NCI-H2029 treated with DMSO at 0.1 percent for 48 hours (cell line): Measurements from ENCODE around the gene RSF1.

Experiments used
- DNase-seq: peaks from one replicate; lab custom pipeline; 2025; lab: John Stamatoyannopoulos, UW

RSF1 gene

DNA sequence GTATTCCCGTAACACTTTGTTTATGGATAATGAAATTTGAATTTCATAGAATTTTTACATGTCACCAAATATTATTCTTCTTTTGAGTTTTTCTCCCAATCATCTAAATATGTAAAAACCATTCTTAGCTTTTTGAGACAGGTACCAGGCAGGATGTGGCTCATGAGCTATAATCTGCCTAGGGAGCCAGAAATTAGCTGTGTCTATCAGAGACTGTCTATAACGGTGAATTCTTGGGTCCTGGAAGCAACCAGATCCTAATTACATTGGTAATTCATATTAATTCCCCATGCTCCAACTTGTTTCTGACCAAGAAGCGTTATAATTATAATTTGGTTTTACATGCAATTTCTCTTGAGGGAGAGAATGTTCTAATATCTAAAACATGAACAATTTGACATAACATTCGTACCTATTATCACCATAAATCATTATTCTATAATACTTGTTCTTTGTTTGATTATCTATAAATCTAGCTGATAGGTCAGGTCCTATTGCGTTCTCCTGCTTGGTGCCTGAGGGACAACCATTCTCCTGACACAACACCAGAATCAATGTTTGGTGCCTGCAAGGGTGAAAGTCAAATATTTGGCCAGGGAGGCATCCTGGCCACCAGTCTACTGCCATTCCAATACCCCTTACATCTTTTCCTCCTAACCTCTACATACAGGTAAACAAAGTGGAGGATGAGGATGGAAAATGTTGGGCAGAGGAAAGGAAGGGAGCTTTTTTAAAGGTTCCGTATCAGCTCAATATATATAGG, 69.9 kb downstream of the RSF1 start:
- DNase-seq, result no peak

DNA sequence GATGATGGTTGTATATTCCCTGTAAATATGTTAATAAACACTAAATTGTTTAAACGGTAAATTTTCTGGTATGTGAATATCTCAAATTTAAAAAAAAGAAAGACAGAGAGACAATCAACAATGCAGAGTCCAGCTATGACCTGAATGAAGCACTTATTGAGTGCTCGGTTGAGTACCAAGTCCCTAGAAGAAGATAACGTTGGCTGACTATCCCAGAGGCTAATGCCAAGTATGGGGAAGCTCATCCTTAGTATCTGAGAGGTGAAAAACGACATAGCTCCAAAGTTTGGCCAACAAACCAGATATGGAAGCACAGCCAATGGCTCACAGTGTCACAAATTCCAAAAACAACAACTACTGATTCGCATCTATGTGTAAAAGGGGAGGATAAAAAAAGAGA, 71.3 kb downstream of the RSF1 start:
- DNase-seq, result no peak

DNA sequence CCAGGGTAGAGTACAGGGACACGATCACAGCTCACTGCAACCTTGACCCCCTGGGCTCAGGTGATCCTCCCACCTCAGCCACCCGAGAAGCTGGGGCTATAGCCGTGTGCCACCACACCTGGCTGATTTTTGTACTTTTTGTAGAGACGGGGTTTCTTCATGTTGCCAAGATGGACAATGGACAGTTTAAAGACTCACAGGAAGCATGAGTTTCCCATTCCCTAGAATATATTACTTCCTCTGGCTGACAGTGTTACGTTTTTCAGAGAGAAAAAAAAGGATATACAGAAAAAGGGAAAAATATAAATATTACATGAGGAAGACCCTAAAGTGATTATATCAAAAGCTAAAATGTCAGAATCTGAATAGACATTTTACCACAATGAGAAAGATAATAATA, 72.3 kb downstream of the RSF1 start:
- no peak for DNase-seq

DNA sequence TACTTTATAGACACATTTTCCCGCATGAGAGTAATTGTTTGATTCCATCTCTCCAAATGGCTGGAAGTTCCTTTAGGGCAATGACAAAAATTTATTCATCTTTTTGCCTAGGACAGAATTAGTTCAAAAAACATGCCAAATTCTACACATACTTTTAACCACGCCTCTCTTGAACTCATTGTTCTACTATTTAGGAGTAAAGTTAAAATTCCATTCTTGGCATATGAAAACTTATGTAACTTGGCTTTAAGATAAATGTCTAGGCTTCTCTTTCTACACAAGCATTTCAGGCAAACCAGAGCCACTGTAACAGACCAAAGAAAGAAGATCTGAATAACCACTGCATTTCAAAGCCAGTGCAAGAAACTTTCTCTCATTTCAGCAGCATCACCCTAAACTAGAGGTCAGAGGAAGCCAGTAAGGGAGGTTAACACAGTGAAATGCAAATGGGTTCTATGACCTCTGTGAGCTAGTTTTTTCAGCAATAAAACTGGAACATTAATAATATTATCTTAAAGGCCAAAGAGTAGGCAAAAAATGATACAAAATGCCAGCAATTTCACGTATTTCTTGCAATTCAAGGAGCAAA, 73.0 kb downstream of the RSF1 start:
- DNase-seq, result no peak

DNA sequence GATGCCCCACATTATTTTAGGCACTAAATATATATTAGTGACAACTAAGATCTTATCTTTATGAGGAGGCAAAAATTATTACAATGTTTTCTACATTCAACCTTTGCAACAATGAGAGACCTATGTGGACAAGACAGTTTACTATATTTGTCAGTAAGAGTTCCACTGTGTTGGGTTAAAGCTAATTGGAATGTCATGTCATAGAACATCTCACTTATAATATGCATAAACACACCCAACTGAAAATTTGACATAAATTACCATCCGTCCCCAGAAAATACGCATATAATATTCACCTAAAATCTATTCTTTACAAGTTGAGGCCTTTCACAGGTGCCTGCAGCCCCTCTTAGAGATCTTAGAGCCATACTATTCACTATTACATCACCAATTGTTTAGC, 84.0 kb downstream of the RSF1 start:
- DNase-seq, result no peak

DNA sequence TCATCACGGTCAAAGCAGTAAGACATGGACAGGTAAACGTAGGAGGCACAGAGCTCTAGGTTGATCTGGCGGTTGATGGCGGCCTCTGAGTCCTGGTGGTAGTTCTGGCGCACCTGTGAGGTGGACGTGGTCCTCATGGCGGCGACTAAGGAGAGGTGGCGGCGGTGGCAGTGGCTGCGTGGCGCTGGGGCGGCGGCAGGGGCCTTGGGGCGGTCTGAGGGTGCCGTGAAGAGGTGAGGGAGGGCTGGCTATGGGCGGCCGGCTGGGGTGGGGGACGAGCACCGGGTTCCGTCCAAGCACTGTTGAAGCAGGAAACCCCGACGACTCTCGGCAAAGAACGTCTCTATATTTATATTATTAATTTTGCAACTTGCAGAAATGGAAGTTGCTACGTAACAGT, 85.6 kb downstream of the RSF1 start:
- DNase-seq, result no peak

DNA sequence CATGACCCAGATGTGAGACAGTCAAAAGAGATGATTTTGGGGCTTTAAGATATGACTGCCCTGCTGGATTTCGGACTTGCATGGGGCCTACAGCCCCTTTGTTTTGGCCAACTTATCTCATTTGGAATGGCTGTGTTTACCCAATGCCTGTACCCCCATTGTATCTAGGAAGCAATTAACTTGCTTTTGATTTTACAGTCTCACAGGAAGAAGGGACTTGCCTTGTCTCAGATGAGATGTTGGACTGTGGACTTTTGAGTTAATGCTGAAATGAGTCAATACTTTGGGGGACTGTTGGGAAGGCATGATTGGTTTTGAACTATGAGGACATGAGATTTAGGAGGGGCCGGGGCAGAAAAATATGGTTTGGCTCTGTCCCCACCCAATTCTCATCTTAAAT, 88.4 kb downstream of the RSF1 start:
- DNase-seq, result no peak

DNA sequence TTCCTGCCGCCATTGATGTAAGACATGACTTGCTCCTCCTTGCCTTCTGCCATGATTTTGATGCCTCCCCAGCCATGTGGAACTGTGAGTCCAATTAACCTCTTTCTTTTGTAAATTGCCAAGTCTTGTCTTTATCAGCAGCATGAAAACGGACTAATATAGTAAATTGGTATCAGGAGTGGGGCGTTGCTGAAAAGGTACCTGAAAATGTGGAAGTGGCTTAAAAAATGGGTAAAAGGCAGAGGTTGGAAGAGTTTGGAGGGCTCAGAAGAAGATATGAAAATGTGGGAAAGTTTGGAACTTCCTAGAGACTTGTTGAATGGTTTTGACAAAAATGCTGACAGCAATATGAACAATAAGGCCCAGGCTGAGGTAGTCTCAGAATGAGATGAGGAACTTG, 89.7 kb downstream of the RSF1 start:
- no peak for DNase-seq

DNA sequence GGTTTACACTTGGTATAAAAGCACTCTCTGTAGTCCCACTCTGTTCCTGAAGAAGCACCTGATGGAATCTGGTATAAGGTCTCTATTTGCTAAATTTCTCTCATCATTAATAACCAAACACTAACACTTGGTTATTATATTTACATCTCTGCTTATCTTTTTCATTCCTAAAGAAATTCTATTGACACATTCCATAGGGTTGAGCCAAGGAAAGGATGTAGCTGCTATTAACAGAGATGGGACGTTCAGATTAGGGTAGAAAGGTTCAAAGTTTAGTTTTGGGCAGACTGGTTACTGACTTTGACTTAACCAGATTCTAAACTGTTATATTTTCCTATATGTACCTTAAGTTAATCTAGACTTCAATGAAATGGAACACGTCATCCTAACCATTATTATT, 91.5 kb downstream of the RSF1 start:
- no peak for DNase-seq

DNA sequence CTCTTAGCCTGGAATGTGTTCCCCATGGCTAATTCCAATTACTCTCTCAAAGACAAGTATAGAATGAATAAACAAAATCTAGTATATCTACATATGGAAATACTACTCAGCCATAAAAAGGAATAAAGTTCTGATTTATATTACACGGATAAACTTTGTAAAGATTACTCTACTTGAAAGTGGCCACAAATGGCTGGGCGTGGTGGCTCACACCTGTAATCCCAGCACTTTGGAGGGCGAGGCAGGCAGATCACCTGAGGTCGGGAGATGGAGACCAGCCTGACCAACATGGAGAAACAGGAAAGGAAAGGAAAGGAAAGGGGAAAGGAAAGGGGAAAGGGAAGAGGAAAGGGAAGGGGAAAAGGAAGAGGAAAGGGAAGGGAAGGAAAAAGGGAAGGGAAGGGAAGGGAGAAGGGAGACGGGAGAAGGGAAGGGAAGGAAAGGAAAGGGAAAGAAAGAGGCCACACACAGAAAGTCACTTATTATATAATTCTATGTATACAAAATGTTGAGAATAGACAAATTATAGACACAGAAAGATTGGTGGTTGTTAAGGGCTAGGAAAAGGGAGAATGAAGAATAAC, 92.2 kb downstream of the RSF1 start:
- no peak for DNase-seq

DNA sequence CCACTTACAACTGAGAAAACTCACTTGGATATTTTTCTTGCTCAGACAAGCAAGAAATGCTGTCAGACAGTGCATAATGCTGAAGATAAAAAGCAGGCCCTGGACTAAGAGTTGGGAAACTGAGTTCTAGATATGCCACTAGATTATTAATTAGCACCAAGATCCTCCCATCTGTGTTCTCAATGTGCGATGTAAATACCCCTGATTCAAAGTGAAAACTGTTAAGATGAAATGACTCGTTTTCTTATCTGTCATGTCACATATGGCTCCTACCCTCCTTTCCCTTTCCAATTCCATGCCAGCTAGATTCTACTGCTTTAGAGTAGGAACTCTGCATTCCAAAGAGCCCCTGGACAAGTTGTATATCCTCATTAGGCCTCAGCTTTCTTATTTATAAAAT, 94.0 kb downstream of the RSF1 start:
- no peak for DNase-seq

DNA sequence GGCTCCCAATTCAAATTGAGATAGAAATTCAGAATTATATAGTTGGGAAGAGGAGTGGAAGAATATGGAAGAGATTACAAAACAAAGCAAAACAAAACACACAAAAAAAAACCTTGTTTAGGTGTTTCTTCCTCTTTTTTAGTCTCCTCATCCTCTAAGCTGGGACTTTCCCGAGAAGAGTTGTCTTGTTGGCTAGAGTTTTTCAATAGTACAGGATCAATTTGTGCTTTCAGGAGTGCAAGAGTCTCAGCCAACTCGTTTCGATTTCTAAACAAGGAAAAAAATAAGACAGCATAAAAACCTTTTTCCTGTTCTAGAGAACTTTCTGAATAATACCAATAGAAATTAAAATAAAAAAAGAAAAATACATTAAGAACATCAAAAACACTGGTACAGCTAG, 95.1 kb downstream of the RSF1 start:
- no peak for DNase-seq

DNA sequence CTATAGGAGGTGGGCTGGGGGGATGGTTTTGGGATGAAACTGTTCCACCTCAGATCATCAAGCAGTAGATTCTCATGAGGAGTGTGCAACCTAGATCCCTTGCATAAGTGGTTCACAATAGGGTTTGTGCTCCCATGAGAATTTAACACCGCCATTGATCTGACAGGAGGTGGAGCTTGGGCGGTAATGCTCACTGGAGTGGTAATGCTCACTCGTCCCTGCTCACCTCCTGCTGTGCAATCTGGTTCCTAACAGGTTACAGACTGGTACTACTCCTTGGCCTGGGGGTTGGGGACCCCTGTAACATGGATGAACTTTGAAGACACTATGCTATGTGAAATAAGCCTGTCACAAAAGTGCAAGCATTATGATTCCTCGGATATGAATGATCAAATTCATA, 95.9 kb downstream of the RSF1 start:
- no peak for DNase-seq

DNA sequence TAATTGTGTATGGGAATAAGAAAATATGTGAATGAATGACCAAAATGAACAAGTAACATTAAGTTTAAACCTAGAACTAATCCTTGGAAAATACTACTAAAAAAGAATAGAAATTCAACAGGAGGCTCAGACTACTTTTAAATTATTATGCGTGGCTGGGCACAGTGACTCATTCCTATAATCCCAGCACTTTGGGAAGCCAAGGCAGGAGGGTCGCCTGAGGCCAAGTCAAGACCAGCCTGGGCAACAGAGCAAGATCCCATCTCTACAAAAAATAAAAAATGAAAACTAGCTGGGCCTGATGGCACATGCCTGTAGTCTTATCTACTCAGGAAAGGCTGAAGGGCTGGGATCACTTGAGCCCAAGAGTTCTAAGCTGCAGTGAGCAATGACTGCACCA, 97.5 kb downstream of the RSF1 start:
- no peak for DNase-seq

DNA sequence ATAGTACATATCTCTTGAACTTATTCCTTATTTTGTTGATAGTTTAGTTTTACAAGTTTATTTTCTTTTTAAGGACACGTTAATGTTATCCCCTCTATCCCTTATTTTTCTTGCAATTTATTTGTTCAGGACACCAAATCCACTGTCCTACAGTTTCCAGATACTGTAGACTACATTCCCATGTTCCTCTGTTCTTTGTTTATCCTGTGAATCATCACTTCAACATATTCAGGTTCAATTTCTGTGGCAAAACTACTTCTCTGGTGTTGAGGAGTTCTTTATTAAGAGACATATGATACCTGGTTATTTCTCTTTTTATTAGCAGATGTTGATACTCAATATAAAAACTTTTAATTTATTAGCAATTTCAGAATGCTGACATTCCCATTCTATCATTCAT, 110.2 kb downstream of the RSF1 start:
- no peak for DNase-seq

DNA sequence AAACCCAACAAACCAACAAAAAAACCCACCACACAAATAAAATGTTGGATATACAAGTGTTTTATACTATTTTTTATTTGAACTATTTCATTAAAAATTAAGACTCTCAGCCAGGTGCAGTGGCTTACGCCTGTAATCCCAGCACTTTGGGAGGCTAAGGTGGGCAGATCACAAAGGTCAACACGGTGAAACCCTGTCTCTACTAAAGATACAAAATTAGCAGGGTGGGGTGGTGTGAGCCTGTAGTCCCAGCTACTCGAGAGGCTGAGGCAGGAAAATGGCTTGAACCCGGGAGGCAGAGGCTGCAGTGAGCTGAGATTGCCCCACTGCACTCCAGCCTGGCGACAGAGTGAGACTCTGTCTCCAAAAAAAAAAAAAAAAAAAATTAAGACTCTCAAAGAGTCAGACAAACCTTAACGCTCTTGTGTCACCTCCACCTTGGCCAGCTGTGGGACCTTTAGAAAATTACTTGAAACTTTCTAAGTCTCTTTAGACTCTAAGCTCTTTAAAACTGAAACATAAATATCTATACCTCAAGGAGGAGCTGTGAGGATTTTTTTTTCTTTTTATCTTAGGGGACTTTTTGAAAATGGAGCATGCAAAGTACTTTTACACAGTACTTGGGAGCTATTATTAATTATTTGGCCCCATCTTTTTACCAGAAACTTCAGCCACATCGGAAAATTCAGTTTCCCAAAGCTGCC, 114.5 kb downstream of the RSF1 start:
- no peak for DNase-seq

DNA sequence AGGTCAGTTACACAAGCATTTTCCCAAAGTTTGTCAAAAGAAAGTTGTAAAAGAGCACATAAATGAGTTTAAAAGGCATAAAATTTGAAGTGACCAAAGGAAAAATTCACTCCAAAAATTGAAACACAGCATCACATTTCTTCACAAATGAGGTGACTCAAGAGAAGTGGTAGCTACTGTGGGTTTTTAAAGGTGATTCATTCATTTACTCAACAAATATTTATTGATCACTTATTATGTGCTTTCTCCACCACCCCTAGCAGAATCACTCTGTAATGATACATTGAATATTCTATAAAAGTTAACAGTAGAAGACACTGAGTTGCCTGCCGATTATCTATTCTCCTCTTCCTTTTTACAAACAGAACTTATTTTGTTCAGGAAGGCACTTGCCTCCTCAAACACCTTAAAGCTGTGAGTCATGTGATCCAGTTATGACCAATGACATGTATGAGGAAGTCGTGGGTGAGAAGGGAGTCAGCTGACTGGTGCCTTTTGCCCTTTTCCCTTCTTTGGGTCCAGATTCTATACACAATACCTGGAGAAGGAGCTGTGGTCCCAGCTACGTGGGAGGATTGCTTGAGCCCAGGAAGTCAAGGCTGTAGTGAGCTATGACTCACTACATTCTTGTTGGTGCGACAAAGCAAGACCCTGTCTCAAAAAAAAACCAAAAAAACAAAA, 115.2 kb downstream of the RSF1 start:
- DNase-seq, result no peak

DNA sequence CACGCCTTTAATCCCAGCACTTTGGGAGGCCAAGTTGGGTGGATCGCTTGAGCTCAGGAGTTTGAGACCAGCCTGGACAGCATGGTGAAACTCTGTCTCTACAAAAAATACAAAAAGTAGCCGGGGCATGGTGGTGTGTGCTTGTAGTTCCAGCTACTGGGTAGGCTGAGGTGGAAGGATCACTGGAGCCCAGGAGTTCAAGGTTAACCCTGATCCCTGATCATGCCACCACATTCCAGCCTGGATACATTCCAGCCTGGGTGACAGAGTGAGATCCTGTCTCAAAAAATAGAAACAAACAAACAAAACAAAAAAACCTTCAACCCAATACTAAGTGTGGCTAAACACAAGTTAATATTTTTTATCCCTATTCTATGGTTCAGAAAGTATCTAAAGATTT, 116.5 kb downstream of the RSF1 start:
- DNase-seq, result no peak

DNA sequence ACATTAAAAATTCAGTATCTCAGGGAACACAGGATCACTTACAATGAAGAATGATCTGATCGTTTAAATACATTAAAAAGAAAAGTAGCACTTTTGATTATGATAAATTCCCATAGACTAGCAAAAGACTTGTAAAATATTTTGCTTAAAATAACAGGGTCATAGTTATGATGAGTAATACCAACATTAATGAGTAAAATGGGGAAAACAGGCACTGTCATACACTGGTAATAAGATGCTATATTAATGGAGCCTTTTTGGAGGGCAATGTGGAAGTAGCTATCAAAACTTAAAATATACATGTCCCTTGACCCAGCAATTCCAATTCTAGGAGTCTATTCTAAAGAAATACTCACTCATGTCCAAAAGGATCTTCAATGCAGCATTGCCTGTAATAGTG, 121.1 kb downstream of the RSF1 start:
- DNase-seq, result no peak

DNA sequence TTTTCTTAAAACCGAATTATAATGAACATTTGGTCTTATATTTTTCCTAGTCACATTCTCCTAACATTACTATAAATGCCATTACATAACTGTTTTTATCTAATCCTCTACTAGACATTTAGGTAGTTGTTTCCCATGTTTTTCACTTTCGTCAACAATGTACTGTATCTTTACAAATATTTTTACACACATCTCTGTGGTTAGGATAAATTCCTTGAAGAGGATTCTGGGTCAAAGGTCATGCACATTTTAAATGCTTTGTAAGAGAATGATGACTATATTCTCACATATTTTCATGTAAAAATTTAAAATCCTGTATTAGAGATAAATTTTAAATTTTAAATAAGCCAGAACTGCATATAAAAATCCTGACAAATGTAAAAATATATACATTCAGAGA, 121.6 kb downstream of the RSF1 start:
- no peak for DNase-seq

DNA sequence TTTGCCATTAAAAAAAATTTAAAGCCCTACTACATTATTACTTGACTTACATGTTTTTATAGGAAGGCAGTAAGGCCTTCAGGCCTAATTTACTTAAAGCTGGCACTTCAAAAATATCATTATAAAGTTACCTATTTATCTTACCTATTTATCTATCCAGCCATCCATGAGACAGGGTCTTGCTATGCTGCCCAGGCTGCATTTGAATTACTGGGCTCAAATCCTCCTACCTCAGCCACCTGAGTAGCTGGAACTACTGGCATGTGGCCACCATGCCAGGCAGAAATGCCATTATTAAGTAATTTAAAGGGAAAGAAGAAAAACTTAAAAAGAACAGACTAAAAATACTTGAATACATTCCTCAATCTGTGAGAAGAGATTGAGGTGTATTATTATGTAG, 122.7 kb downstream of the RSF1 start:
- no peak for DNase-seq

DNA sequence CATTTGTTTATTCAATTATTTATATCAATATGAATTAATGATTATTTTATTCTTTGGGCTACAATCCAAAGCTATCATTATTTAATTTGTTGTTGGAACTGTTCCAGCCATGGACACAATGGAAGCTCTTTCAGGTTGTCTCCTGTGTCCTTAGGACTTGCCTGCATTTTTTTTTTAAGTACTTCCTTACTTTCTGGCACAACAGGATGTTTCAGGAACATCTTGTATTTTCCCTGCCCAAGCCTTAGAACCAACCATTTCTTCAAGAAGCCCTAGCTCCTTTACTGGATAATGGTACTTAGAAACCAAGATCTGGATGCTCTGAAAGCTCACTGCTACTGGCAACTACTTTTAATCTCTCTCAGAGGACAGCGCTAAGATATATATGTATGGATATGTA, 125.1 kb downstream of the RSF1 start:
- DNase-seq, result no peak

DNA sequence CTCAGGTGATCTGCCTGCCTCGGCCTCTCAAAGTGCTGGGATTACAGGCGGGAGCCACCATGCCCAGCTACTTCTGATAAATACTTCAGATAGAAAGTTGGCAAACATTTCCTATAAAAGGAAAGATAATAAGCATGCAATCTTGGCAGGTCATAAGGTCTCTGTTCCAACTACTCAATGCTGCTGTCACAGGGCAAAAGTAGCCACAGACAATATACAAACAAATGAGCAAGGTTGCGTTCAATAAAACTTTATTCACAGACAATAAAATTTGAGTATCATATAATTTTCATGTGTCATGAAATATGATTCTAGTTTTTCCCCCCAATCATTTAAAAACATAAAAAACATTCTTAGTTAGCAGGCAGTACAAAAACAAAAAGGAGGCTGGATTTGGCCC, 129.9 kb downstream of the RSF1 start:
- no peak for DNase-seq
